ENCODE results near the gene TIMELESS.

DNA sequence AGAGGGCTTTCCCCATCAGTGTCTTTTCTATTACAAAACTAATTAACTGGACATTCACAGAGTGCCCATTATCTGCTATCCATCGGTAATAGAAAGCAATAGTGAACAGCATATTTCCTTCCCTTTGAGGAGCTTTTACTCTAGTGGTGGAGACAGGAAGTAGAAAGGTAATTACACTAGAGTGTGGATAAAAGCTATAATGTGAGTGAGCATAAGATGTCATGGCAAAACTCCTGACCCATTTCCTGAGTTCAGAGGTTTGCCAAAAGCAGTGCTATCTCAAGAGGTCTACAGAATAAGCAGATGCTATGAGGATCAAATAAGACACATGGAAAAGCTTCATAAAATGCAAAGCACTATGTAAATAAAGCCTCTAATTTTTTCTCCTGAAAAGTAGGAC, 24.0 kb downstream of the TIMELESS start:
- TF ChIP-seq, protein P1, sequence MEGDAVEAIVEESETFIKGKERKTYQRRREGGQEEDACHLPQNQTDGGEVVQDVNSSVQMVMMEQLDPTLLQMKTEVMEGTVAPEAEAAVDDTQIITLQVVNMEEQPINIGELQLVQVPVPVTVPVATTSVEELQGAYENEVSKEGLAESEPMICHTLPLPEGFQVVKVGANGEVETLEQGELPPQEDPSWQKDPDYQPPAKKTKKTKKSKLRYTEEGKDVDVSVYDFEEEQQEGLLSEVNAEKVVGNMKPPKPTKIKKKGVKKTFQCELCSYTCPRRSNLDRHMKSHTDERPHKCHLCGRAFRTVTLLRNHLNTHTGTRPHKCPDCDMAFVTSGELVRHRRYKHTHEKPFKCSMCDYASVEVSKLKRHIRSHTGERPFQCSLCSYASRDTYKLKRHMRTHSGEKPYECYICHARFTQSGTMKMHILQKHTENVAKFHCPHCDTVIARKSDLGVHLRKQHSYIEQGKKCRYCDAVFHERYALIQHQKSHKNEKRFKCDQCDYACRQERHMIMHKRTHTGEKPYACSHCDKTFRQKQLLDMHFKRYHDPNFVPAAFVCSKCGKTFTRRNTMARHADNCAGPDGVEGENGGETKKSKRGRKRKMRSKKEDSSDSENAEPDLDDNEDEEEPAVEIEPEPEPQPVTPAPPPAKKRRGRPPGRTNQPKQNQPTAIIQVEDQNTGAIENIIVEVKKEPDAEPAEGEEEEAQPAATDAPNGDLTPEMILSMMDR (IDR thresholded peaks at IDR 0.05) = no peak
- TF ChIP-seq POLR2A (IDR thresholded peaks at IDR 0.05; ENCODE audit: low read depth) = no peak
